HG03565 (cell line): ENCODE data around the gene GMPR2.

Source experiments
- ATAC-seq: cut with Tn5 transposase; IDR thresholded peaks from one replicate; pipeline ENCODE4 v1.9.1; 2021; ENCODE audit warnings: mild to moderate bottlenecking, moderate library complexity; ENCODE audit not compliant: unreplicated experiment

Gene GMPR2

DNA sequence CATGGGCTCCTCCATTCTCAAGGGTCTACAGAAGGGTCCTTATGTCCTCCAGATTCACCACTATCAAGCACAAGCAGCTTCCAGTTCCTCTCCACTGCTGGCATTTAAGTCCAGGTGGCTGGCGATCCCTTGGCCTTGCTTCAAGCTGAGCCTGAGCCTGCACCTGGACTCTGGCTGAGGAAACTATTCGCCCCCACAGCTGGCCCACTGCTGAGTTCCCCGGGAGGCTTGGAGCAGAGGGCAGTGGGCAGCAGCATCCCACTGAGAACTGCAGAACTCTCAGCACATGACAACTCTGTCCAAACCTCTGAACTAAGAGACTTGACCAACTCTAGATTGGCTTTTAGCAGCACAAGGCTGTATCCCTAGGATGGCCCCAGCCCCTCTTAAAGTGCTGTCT is 50.0 kb downstream of the GMPR2 start:
- no peak for ATAC-seq

DNA sequence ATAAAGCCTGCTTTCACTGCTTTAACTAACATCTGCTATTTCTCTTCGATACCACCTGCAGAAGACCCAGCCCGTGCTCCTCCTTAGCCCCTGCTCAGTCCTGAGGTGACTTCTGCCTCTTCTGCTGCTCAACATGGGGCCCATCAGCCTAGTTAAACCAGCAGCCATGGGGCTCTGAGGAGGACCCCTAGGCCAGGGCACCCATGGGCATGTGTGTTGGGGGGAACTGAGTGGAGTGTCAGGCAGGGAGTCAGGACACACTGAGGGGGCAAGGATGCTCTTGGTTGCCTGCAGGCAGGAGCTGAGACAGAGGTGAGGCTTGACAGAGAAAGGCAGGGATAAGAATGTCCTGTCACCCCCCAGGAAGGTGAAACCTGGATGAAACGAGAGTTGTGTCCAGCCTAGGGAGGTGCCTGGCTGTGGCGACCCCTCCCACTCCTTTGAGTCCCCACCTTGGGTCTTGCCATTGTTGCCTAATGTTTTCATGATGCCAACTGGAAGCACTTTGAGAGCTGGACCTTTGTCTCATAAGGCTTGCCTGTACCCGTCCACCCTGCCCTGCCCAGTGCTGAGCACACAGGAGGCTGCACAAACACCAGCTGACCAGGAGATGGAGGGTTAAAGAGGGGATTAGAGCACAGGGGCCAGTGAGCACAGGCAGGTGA is 51.2 kb downstream of the GMPR2 start:
- no peak for ATAC-seq

DNA sequence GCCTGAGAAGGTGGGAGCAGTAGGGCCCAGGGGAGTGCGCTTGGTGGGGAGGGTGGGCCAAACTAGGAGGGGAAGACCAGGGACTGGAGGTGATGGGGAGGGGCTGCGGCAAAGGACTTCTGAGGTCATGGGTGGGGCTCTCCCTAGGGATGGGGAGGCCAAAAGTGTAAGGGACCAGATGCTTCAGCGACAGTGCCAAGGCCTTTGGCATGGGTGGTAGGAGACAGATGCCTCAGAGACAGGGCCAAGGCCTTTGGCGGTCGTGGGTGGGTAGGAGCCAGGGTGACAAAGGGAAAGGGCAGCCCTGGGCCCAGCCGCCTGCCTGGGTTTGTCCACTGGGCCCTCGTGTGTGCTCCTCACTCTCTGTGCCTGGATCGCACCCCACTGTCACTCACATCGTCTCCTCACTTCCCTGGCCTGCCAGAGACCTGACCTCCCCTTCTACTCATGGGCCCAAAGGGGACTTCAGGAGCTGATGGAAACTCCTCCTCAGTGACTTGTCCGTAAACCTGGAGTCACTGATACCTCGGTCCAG is 51.8 kb downstream of the GMPR2 start:
- no peak for ATAC-seq

DNA sequence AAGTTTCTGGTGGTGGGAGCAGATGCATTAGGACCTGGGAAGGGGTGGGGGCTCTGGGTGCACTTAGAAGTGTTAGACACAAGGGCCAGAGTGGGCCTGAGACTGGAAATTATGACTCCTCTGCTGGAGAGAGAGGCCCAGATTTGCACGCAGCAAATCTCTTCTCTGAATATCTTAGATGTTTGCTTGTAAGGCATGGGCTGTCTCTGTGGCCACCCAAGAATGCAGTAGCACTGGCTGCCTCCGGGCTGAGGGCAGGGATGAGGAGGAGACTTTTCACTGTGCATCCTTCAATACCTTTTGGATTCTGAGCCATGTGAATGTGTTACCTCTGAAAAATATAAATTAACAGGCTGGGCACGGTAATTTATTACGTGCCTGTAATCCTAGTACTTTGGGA is 52.6 kb downstream of the GMPR2 start:
- ATAC-seq: no peak

DNA sequence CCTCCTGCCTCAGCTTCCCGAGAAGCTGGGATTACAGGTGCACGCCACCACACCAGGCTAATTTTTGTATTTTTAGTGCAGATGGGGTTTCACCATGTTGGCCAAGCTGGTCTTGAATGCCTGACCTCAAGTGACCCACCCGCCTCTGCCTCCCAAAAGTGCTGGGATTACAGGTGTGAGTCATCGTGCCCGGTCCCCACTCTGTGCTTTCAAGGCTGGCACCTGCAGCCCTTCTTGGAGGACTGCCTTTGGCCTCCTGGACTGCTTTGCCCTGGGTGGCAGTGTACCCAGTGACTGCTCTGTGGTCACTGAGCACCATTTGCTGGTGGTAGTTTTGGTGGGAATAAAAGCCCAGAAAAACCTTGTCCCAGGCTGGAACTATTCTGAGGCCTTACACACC is 54.3 kb downstream of the GMPR2 start:
- no peak for ATAC-seq
